HK-2 (cell line): ENCODE measurements around the gene PDXP.
"Not testable (repeated sequence)": the region's sequence is repeated elsewhere in the genome, so short reads cannot be mapped to it uniquely, and the experiment has no call there.

Experiments used
- DNase-seq: peaks from one replicate; pipeline ENCODE4 v3.0.0-alpha.2; 2018; ENCODE audit not compliant: unreplicated experiment

Gene PDXP

GRCh38 chr22:37674951-37675929, 16.7 kb downstream of the PDXP start, which contains the start of gene LGALS1:
Gene LGALS1 (plus strand): TSS chr22:37675636. CDS start chr22:37675703, 67 bp downstream.
- DNase-seq: peak; percentile 95

GRCh38 chr22:37675930-37676735, 17.6 kb downstream of the PDXP start:
- no peak for DNase-seq

- peak; percentile 95 for DNase-seq
Observed at GRCh38 chr22:37676736-37677492, 18.4 kb downstream of the PDXP start.

GRCh38 chr22:37677493-37677974, 19.0 kb downstream of the PDXP start:
- no peak for DNase-seq

GRCh38 chr22:37678372-37678771, 19.8 kb downstream of the PDXP start:
- DNase-seq: no peak

- DNase-seq: no peak
Observed at GRCh38 chr22:37679670-37680069, 21.1 kb downstream of the PDXP start.

GRCh38 chr22:37680191-37680851, 21.8 kb downstream of the PDXP start:
- DNase-seq: no peak

- no peak for DNase-seq
Observed at GRCh38 chr22:37681001-37681424, 22.5 kb downstream of the PDXP start.

- DNase-seq: peak; percentile 63
Observed at GRCh38 chr22:37681556-37682049, 23.1 kb downstream of the PDXP start.

- DNase-seq: no peak
Observed at GRCh38 chr22:37684803-37685615, 26.5 kb downstream of the PDXP start.

GRCh38 chr22:37686002-37686982, 27.8 kb downstream of the PDXP start, which contains the start of gene NOL12:
Gene NOL12 (plus strand): TSS chr22:37686343. CDS start chr22:37686393, 50 bp downstream.
- peak; percentile 74 for DNase-seq

- no peak for DNase-seq
Observed at GRCh38 chr22:37690407-37690806, 31.9 kb downstream of the PDXP start.

- no peak for DNase-seq
Observed at GRCh38 chr22:37690901-37691504, 32.5 kb downstream of the PDXP start.

GRCh38 chr22:37692627-37693285, 34.2 kb downstream of the PDXP start:
- no peak for DNase-seq

- DNase-seq: not testable (repeated sequence)
Observed at GRCh38 chr22:37694131-37694530, 35.6 kb downstream of the PDXP start.

- DNase-seq: not testable (repeated sequence)
Observed at GRCh38 chr22:37696260-37696656, 37.7 kb downstream of the PDXP start.
